A549 (cell line): Measurements from ENCODE around the gene ZNF20. TPM values are rescaled to one million over a fixed set of nuclear protein-coding genes. Genes with fewer than 3 reads are reported as not detected.

Experiments
- ATAC-seq, 2 experiments: fragments of 200-7000 bp in 1 of 2; fragments of >200 bp in 1 of 2; cut with Nextera tagmentation in 1 of 2; cut with Tn5 transposase in 1 of 2; 3 replicates each; pipeline versions ENCODE4 v1.8.0 to v1.9.1; 2018 to 2020; ENCODE audit warnings: mild to moderate bottlenecking in 1 of 2, moderate library complexity in 1 of 2
- CTCF ChIA-PET: fragments of 300-600 bp; sonication (Branson Sonifier 250); formaldehyde crosslinking; extraction: SDS; loops from one replicate; lab custom pipeline; 2021; ENCODE audit warnings: antibody characterized with exemption, inconsistent platforms; lab: Yijun Ruan, JAX
- POLR2A ChIA-PET: fragments of 350-600 bp; formaldehyde crosslinking; extraction: SDS; loops from one replicate; lab custom pipeline; 2021; ENCODE audit warnings: antibody characterized with exemption, inconsistent platforms; lab: Yijun Ruan, JAX
- DNase-seq, 2 experiments: peaks; one replicate each; pipeline versions ENCODE4 v3.0.0 to v3.0.0-alpha.2; 2011 to 2016; ENCODE audit warnings: low read depth in 1 of 2, low spot score in 1 of 2
- FAIRE-seq: peaks from 2 replicates; lab custom pipeline; 2011; peaks lifted over from hg19 to GRCh38; lab: Jason Lieb, UNC
- H3K27ac ChIP-seq, 2 experiments: fragments of >200 bp; sonication (Bioruptor Twin); formaldehyde crosslinking; 3 replicates each; pipeline ENCODE4 v1.5.1; 2016 to 2017
- H3K4me1 ChIP-seq: fragments of >200 bp; sonication (Bioruptor Twin); formaldehyde crosslinking; 3 replicates; pipeline ENCODE4 v1.6.1; 2016
- H3K4me2 ChIP-seq: fragments of >200 bp; sonication (Bioruptor Twin); formaldehyde crosslinking; 3 replicates; pipeline ENCODE4 v1.6.1; 2016
- H3K4me3 ChIP-seq: fragments of >200 bp; sonication (Bioruptor Twin); formaldehyde crosslinking; 3 replicates; pipeline ENCODE4 v1.5.1; 2016
- H3K9me3 ChIP-seq: fragments of >200 bp; sonication (Bioruptor Twin); formaldehyde crosslinking; 3 replicates; pipeline ENCODE4 v1.6.1; 2016
- ATOH8 ChIP-seq: fragments of 250-450 bp; sonication (Bioruptor Pico); IDR thresholded peaks from 2 replicates; pipeline ENCODE4 v1.5.0; 2020; ENCODE audit warnings: low read depth, mild to moderate bottlenecking, moderate library complexity
- CBX2 ChIP-seq: fragments of 200-600 bp; sonication (generic); IDR thresholded peaks from 2 replicates; pipeline ENCODE4 v1.6.1; 2016; ENCODE audit warnings: low read depth, mild to moderate bottlenecking, borderline replicate concordance
- CEBPB ChIP-seq, 2 experiments: fragments of >200 bp in 1 of 2; sonication (Bioruptor Twin) in 1 of 2; formaldehyde crosslinking in 1 of 2; IDR thresholded peaks; 2 replicates each; pipeline ENCODE4 v1.6.1; 2012 to 2016
- CHD2 ChIP-seq: fragments of 150-350 bp; IDR thresholded peaks from 2 replicates; pipeline ENCODE4 v1.6.1; 2014; ENCODE audit warnings: low read length; ENCODE audit not compliant: partially characterized antibody
- EHMT2 ChIP-seq: fragments of 200-600 bp; sonication (generic); IDR thresholded peaks from 2 replicates; pipeline ENCODE4 v1.6.1; 2016; ENCODE audit warnings: antibody characterized with exemption, low read depth, mild to moderate bottlenecking, moderate library complexity
- ELK1 ChIP-seq: fragments of 150-350 bp; IDR thresholded peaks from 2 replicates; pipeline ENCODE4 v1.6.1; 2014; ENCODE audit warnings: low read depth, mild to moderate bottlenecking, low read length
- ESRRA ChIP-seq: fragments of 150-350 bp; IDR thresholded peaks from 2 replicates; pipeline ENCODE4 v1.6.1; 2014; ENCODE audit warnings: mild to moderate bottlenecking, low read length, borderline replicate concordance
- FOSB ChIP-seq: fragments of 250-450 bp; sonication (Bioruptor Pico); IDR thresholded peaks from 2 replicates; pipeline ENCODE4 v1.5.0; 2020; ENCODE audit warnings: mild to moderate bottlenecking, moderate library complexity
- FOSL2 ChIP-seq, 2 experiments: fragments of 450-650 bp in 1 of 2; fragments of >200 bp in 1 of 2; sonication (Bioruptor Twin) in 1 of 2; formaldehyde crosslinking; IDR thresholded peaks; 2 replicates each; pipeline versions ENCODE4 v1.5.0 to v1.6.1; 2016 to 2020; ENCODE audit warnings: mild to moderate bottlenecking in 1 of 2, moderate library complexity in 1 of 2
- GATA3 ChIP-seq: IDR thresholded peaks from 2 replicates; pipeline ENCODE4 v1.6.1; 2012; ENCODE audit warnings: borderline replicate concordance
- HDAC2 ChIP-seq: fragments of 200-600 bp; sonication (generic); IDR thresholded peaks from 2 replicates; pipeline ENCODE4 v1.6.1; 2016
- HOXA7 ChIP-seq: fragments of 250-450 bp; sonication (Bioruptor Pico); IDR thresholded peaks from 2 replicates; pipeline ENCODE4 v1.5.0; 2020; ENCODE audit warnings: mild to moderate bottlenecking, moderate library complexity
- HOXB5 ChIP-seq: fragments of 250-450 bp; sonication (Bioruptor Pico); IDR thresholded peaks from 2 replicates; pipeline ENCODE4 v1.5.0; 2020; ENCODE audit warnings: mild to moderate bottlenecking, moderate library complexity
- JUNB ChIP-seq: fragments of >200 bp; sonication (Bioruptor Twin); formaldehyde crosslinking; IDR thresholded peaks from 2 replicates; pipeline ENCODE4 v1.6.1; 2016
- KDM1A ChIP-seq: fragments of 200-600 bp; sonication (generic); IDR thresholded peaks from 2 replicates; pipeline ENCODE4 v1.6.1; 2016; ENCODE audit warnings: low read depth, mild to moderate bottlenecking
- KDM5A ChIP-seq: fragments of 200-600 bp; sonication (generic); IDR thresholded peaks from 2 replicates; pipeline ENCODE4 v1.6.1; 2016; ENCODE audit warnings: antibody characterized with exemption, mild to moderate bottlenecking
- NFE2L2 ChIP-seq: fragments of 150-350 bp; conservative IDR thresholded peaks from 2 replicates; pipeline ENCODE4 v1.6.1; 2014; ENCODE audit warnings: low read length
- PHF8 ChIP-seq: fragments of 200-600 bp; sonication (generic); IDR thresholded peaks from 2 replicates; pipeline ENCODE4 v1.6.1; 2016; ENCODE audit warnings: low read depth, mild to moderate bottlenecking, antibody characterized with exemption, moderate library complexity, borderline replicate concordance
- POLR2A ChIP-seq: IDR thresholded peaks from 2 replicates; pipeline ENCODE4 v1.6.1; 2012; ENCODE audit warnings: mild to moderate bottlenecking, low read length
- RARB ChIP-seq: fragments of 250-450 bp; sonication (Bioruptor Pico); IDR thresholded peaks from 2 replicates; pipeline ENCODE4 v1.8.0; 2021; ENCODE audit warnings: mild to moderate bottlenecking, moderate library complexity
- SMC3 ChIP-seq: fragments of >200 bp; sonication (Bioruptor Twin); formaldehyde crosslinking; IDR thresholded peaks from 3 replicates; pipeline ENCODE4 v1.6.1; 2018; ENCODE audit warnings: inconsistent platforms
- TFCP2L1 ChIP-seq: fragments of 250-450 bp; sonication (Bioruptor Pico); IDR thresholded peaks from 2 replicates; pipeline ENCODE4 v1.5.0; 2021; ENCODE audit warnings: mild to moderate bottlenecking
- TP53 ChIP-seq: fragments of 250-450 bp; sonication (Bioruptor Pico); IDR thresholded peaks from 2 replicates; pipeline ENCODE4 v1.5.0; 2021; ENCODE audit warnings: mild to moderate bottlenecking, moderate library complexity
- ZFP36 ChIP-seq: fragments of 450-650 bp; IDR thresholded peaks from 2 replicates; pipeline ENCODE4 v1.6.1; 2014; ENCODE audit warnings: borderline replicate concordance; ENCODE audit not compliant: partially characterized antibody
- ZNF302 ChIP-seq: fragments of 250-450 bp; sonication (Bioruptor Pico); IDR thresholded peaks from 2 replicates; pipeline ENCODE4 v1.9.0; 2021; ENCODE audit warnings: inconsistent platforms, mild to moderate bottlenecking, moderate library complexity
- ZSCAN20 ChIP-seq: fragments of 250-450 bp; sonication (Bioruptor Pico); IDR thresholded peaks from 2 replicates; pipeline ENCODE4 v1.8.0; 2022; ENCODE audit warnings: mild to moderate bottlenecking, moderate library complexity
- WGBS: methylation state at CpG from one replicate; pipeline ENCODE4 v1.1.6; 2017; ENCODE audit errors: missing lambda C conversion rate; 5-methylcytosine and 5-hydroxymethylcytosine counted together
- polyA minus RNA-seq: library from RNA; depleted of rRNA, polyadenylated mRNA; stranded (reverse); fragments of >200 nt; gene quantifications from 2 replicates; pipeline ENCODE4 v1.2.3, GENCODE V29; 2011; rRNA and poly(A)+ RNA removed
- polyA plus RNA-seq, 4 experiments: library from polyadenylated mRNA; depleted of rRNA in 3 of 4; stranded (reverse); fragments of >200 nt; fragmentation: RNase III in 1 of 4; extraction: RNeasy Plus Mini Kit Qiagen cat#74134 plus additional on column Dnase treatment in 1 of 4; gene quantifications; 2 replicates in 3 of 4; 3 replicates in 1 of 4; pipeline ENCODE4 v1.2.3, GENCODE V29; 2011 to 2017

The ZNF20 gene
- polyA plus RNA-seq (2011; rRNA removed) (0.34 and 0.46 TPM in 2 replicates), polyA plus RNA-seq (2017; fragmentation: RNase III; extraction: RNeasy Plus Mini Kit Qiagen cat#74134 plus additional on column Dnase treatment) (0.20 to 0.41 TPM (median 0.37 TPM) in 3 replicates), polyA minus RNA-seq (0.34 and 0.62 TPM in 2 replicates)
- 0.03 and 0.04 TPM in 2 replicates for polyA plus RNA-seq (2012; cell fraction: cytosol; rRNA removed)
- polyA plus RNA-seq (2012; cell fraction: nucleus; rRNA removed): 0.13 TPM in 1 of 2 replicates, not detected in the other

GRCh38 chr19:12139885-12140544 is at the start of gene ZNF20:
Gene ZNF20, minus strand, starts transcription at chr19:12140350. Its CDS starts 168 bp downstream, at chr19:12140182.
- FAIRE-seq: no peak
- Histone ChIP-seq H3K27ac (no peak within 1 kb of the TSS), H3K4me2 (peak within 1 kb of the TSS; percentile 34; the same call in 2 of the 3 replicates), H3K4me1 (no peaks in the 10 kb centered on the region), H3K4me3 (peak within 1 kb of the TSS; percentile 33; the same call in 1 of the 3 replicates), H3K9me3 (peaks cover 12% of the 10 kb centered on the region; the same call in 1 of the 3 replicates)
- ATAC-seq: peak; percentile 64 to 88; a peak in 4 of 6 replicates
- 16% methylated on average over 26 of the region's 49 CpGs for WGBS
- TF ChIP-seq GATA3 (no peak), ZSCAN20 (CRISPR knock-in tag) (no peak), KDM5A (no peak), HDAC2 (no peak), CHD2 (no peak), NFE2L2 (no peak), HOXB5 (CRISPR knock-in tag) (no peak), JUNB (no peak), CEBPB (IDR thresholded peaks at IDR 0.05) (no peak), ELK1 (no peak), TFCP2L1 (CRISPR knock-in tag) (no peak), ZFP36 (no peak), EHMT2 (no peak), ZNF302 (CRISPR knock-in tag) (no peak), HOXA7 (no peak)
- CTCF ChIA-PET: no interaction called here
- peak in 1 of 2 experiments; percentile 41 for DNase-seq
- POLR2A ChIA-PET: no interaction called here

GRCh38 chr19:12187625-12188024 is 47.5 kb upstream of the ZNF20 start:
- DNase-seq (peak in 1 of 2 experiments; percentile 10), ATAC-seq (no peak), FAIRE-seq (no peak)
- H3K4me1 ChIP-seq: no peaks in the 10 kb centered on the region
- no peak overlapping the region for H3K4me2 ChIP-seq
- H3K27ac ChIP-seq: no peak overlapping the region
- no peak for TF ChIP-seq SMC3
- no peak for TF ChIP-seq RARB (CRISPR knock-in tag)
- no peak for TF ChIP-seq HDAC2
- no peak for TF ChIP-seq ESRRA
- no peak for TF ChIP-seq POLR2A
- TF ChIP-seq PHF8: no peak
- TF ChIP-seq EHMT2: no peak
- no peak for TF ChIP-seq TP53 (CRISPR knock-in tag)
- TF ChIP-seq ATOH8: no peak
- TF ChIP-seq FOSB (CRISPR knock-in tag): no peak
- no peak for TF ChIP-seq FOSL2 (IDR thresholded peaks at IDR 0.05)
- TF ChIP-seq FOSL2 (CRISPR knock-in tag; IDR thresholded peaks at IDR 0.05): no peak
- TF ChIP-seq ZFP36: no peak
- no peak for TF ChIP-seq KDM1A
- no peak for TF ChIP-seq GATA3
- TF ChIP-seq CBX2: no peak
- 79% methylated on average over 6 of the region's 6 CpGs for WGBS
- ChIA-PET CTCF (no interaction called here), POLR2A (no interaction called here)
- H3K9me3 ChIP-seq: peaks cover 54% of the 10 kb centered on the region
- no peak overlapping the region for H3K4me3 ChIP-seq
